NCI-H2227 treated with DMSO at 0.1 percent for 48 hours (cell line): ENCODE results near the gene BIRC3.

ENCODE experiments used
- DNase-seq: peaks from one replicate; lab custom pipeline; 2025; lab: John Stamatoyannopoulos, UW

Gene BIRC3

DNA sequence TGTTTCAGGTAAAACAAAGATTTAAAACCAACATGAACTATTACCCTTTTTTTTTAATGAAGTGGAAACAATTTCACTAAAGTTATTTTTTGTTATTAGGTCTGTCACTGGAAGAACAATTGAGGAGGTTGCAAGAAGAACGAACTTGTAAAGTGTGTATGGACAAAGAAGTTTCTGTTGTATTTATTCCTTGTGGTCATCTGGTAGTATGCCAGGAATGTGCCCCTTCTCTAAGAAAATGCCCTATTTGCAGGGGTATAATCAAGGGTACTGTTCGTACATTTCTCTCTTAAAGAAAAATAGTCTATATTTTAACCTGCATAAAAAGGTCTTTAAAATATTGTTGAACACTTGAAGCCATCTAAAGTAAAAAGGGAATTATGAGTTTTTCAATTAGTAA, 60.6 kb downstream of the BIRC3 start:
- no peak for DNase-seq

DNA sequence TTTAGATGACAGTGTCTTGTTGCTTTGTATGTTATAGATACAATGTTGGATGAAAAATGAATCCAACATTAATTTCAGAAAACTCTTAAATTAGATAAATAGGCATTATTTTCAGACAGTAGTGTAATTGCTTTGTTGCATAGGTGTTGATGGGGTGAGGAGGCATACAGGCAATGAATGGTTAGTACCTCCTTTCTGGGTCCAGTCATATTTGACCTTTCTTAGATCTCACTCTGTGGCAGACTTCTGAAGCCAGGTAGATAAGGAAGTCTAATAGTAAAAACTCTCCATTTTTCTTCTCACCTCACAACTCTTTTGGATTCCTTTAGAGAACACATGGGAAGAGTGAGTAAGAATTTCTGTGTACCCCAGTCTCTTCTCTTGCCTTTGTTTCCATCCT, 61.5 kb downstream of the BIRC3 start:
- DNase-seq = no peak

DNA sequence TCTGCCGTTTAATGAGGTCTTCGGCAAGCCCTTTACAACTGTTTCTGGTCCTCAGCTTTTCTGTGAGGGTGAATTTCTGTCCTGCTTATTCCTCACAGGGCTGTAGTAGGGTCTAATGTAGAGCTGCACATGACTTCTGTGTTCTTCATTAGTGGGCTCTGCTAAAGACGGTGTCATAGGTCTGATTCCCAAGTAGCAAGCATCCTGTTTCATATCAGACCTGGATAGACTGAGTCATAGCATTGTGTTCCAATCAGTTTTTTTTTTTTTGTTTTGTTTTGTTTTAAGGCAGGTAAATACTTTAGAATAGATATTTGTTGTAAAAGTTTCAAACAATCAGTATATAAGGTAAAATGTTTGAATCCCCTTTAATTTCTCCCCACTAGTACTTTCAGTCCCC, 65.1 kb downstream of the BIRC3 start:
- no peak for DNase-seq

DNA sequence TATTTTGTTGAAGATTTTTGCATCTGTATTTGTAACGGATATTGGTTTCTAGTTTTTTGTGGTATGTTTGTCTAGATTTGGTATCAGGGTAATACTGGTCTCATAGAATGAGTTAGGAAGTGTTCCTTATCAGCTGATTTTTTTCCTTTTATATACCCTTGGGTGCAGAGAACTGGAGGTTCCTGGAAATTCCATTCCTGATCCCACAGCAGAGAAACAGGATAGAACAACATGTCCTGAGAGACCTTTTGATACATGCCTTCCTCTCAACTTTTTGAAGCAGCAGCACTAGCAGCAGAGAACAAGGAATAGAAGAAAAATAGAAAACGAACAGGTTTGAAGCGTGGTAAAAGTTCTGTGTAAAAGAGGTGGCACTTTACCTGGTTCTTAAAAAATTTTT, 66.6 kb downstream of the BIRC3 start:
- DNase-seq = no peak

DNA sequence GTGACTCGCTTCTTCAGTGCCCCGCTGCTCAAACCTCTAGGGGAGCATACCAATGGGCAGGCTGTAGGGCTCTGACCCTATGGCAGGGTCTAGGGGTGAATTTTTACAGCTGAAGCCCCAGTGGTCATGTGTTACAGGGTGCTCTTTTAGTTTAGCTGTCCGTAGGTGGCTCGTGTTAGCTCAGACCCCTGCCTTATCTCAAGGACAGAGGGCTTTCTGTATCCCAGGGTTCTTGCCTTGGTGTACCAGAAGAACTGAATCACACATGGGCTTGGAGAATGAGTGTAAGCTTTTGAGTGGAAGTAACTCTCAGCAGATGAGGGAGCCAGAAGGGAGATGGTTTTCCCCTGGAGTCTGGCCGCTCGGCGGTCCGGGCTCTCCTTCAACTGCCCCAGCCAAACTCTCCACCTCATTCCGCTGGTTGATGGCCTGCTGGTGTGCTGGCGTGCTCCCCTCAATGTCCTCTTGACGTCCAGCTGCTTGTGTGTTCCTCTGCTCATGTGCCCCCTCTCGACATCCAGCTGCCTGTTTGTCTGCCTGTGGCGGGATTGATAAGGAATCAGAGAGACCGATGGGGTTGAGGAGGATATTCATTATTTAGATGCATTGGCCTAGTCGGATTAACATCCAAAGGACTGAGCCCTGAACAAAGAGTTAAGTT, 67.3 kb downstream of the BIRC3 start:
- no peak for DNase-seq

DNA sequence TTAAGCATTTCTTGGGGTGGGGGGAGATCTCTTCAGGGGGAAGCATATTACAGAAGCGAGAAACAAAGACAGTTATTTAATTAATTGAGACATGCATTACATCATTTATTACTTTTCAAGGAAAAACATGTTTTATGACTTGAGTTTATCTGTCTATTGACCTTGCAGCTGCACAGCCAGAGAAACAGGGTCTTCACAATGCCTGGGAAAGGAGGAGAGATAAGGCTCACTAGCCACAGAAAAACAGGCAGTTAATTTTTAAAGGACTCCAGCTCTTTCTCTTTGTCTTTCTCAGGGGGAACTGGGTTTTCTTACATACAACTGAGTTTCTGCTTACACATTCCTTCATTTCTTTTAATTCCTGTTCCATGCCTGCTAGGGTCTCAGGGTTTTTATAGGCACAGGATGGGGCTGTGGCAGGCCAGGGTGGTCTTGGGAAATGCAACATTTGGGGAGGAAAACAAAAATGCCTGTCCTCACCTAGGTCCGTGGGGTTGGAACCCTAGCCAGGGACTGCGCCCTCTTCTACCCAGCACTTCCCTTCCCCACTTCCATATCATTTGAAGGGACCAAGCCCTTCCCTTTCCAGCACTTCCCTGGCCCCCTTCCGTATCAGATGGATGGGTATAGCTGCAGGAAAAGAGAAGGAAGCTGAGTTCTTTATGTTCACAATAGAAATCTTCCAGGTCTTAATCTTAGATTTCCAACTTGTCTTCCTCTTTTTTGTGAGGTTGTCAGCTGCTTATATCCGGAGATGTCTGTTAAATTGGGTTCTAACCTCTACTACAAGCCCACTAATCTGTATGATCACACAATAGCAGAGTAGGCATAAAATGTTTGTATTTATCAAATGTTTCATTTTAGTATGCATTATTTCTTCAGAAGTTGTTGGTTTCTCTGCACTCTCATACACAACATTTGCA, 68.1 kb downstream of the BIRC3 start:
- no peak for DNase-seq

DNA sequence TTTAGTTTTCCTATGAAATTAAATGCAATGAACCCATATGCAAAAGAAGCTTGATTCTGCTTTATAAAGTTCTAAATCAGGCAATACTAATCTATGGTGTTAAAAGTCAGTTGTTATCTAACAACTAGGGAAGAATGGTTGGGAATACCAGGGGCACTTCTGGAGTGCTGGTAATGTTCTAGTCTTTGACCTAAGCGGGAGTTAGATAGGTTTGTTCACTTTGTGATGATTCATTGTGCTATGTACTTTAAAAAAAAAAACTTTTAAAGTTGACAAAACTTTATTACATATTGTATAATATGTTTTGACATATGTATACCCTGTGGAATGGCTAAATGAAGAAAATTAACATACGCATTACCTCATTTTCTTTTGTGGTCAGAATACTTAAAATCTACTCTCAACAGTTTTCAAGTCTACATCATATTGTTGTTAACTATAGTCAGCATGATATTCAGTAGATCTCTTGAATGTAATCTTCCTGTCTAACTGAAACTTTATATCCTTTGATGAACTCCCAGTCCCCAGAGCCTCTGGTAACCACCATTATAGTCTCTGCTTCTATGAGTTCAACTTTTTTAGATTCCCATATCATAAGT, 69.0 kb downstream of the BIRC3 start:
- DNase-seq = no peak

DNA sequence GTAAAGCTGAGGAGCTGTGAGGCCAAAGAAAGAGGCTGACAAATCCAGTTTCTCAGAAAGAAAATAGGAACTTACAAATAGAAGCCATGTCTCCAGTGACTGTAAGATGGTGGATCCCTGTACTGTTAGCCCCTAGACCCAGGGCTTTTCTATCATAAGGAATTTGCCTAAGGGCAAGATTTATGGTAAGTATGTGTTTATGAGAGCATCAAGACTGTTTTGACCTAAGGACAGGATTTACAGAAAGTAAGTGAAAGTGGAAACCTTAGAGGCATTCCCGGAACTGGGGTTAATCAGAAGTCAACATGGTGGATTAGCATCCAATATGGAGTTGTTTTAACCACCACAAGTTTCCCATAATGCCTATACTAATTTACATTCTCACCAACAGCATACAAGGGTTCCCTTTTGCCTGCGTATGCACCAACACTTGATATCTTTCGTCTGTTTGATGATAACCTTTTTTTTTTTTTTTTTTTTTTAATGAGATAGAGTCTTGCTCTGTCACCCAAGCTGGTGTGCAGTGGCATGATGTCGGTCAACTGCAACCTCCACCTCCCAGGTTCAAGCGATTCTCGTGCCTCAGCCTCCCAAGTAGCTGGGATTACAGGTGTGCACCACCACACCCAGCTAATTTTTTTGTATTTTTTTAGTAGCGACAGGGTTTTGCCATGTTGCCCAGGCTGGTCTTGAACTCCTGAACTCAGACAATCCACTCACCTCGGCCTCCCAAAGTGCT, 69.9 kb downstream of the BIRC3 start:
- DNase-seq = no peak
